Inflammatory macrophage treated with lipopolysaccharide for 4 hours (primary cell): ENCODE measurements around the gene RIN3.

Experiments used
- DNase-seq: peaks from one replicate; pipeline ENCODE4 v3.0.0-alpha.2; 2020

RIN3 gene

GRCh38 chr14:92511453-92512238, 1.9 kb upstream of the RIN3 start:
- no peak for DNase-seq

DNA sequence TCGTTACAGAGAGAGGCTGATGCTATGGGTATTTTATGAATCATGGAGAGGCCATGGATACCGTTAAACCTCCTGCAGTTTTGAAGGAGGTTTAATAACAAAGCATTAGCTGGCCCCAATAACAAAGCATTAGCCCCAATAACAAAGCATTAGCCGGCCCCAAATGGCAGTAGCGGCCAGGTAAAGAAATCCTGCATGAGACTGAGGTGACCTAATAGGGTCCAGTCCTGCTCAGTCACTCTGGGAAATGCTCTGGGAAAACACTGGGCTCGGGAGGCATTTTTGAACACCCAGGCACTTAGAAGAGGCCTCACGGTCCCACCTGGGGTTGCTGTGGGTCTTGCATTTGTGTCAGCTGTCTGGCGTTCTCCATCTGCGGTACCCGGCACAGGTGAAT, 776 bp upstream of the RIN3 start:
- no peak for DNase-seq

DNA sequence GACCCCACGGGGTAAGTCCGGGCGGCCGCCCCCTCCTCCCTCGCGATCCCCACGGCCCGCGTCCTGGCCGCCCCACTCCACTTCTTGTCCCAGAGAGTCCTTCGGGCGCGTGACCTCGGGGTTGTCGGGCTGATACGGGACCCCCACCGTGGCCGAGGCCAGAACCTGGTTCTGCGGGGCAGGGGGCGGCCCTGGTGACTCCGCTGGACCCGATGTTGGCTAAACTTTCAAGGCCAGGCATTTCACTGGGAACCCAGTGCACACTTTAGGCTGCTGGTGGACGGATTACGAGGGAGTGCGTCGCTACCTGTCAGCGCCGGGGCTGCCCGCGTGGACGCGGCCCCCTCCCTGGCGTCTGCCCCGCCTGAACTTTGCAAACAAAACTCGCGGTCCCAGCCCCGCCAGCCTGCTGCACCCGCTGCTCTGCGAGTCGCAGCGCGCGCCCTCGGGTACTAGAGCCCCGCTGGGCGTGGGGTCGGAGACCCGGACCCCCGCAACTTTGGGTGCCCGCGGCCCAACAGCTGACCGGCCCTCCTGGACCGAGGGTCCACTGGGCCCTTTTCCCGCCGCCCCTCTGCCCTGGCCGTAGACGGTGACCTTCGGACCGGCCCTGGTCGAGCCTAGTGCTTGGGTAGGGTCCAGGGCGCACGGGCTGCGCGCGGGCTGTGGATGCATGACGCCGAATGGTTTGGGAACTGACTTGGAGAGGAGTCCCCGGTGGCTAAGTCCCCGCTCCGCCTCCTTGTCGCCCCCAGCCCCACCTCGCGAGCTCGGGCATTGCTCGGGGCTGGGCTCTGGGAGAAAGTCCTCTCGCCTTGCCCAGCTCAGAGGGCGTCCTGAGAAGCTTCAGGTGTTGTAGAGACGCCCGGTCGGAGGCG, 624 bp downstream of the RIN3 start:
- no peak for DNase-seq

DNA sequence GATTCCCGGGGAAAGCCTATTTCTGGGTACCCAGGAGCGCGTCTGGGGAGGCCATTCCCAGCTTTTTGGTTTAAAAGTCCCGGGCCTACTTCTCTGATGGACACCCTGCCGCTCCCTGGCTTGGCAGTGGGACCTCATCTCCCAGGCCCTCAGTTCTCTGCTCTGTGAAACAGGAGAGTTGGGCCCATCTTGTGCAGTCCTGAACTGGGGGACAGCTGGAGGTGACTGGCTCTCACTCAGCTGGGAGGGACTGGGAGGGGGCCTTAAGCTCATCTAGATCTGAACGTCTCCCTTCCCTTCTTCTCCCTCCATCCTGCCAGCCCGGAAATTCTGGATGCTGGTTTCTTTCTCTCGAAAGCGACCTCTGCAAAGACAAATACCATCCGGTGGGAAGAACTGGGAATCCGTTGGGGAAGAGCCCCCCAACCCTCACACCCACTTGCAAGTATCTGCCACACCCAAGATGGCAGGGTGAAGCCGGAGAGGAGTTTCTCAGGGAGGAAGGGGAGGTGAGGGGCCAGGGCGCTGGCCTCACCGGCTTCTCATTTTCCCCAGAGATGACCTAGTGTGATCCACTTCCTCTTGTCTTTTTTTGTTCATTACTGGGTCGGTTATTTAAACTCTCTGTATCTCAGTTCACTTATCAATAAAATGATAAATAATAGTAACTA, 1.4 kb downstream of the RIN3 start:
- DNase-seq, result peak; percentile 48

GRCh38 chr14:92515546-92516343, 2.2 kb downstream of the RIN3 start:
- DNase-seq, result peak; percentile 66

DNA sequence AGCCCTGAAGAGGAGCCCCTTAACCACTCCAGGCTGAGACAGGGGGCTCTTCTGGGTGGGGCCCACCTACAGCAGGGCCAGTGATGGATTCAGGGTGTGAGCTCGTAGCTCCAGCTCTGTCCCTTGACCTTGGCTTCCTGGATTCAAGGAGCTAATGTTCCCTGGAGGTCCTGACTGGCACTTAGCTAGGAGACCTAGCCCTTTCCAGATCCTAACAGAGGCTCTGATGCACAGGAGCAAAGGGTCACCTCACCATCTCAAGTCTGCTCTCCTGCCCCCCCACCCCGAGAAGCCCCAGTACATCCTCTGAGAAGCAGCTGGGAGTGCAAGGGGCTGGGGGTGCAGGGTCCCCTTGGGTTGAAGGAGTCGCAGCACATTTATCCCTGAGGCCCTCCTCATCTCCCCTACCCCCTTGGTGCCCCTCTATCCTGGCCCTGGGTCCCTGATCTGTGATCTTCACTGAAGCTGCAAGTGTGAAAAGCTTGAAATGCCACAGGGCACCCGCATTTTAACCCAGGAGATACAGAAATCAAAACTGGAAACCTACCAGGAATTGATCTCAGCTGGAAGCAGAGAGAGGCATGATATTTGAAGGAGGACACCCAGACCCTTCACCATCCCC, 2.9 kb downstream of the RIN3 start:
- DNase-seq, result no peak

DNA sequence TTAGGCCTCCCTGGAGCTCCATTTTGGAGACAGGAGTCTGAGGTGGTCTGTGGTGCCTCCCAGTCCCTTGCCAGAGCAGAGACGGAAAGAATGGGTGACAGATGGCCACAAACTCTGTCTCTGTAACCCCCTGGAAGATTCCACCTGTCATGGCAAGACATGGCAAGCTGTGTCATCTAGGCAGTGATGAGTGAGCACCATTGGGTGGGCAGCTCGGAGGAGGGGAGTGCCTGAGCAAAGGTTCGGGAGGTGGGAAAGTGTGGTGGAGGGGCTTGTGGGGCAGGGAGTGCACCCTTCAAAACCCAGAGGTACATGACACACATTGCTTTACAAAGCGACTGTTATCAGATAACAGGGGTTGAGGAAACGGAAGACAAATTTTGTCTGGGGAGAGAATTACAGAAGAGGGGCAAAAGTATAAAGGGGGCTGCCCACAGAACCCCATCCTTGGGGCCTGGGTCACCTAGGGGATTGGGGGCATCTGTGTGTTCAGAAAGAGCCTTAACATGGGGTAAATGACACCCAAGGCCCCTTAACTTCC, 3.5 kb downstream of the RIN3 start:
- no peak for DNase-seq

- no peak for DNase-seq
Observed at GRCh38 chr14:92517761-92518160, 4.2 kb downstream of the RIN3 start.

DNA sequence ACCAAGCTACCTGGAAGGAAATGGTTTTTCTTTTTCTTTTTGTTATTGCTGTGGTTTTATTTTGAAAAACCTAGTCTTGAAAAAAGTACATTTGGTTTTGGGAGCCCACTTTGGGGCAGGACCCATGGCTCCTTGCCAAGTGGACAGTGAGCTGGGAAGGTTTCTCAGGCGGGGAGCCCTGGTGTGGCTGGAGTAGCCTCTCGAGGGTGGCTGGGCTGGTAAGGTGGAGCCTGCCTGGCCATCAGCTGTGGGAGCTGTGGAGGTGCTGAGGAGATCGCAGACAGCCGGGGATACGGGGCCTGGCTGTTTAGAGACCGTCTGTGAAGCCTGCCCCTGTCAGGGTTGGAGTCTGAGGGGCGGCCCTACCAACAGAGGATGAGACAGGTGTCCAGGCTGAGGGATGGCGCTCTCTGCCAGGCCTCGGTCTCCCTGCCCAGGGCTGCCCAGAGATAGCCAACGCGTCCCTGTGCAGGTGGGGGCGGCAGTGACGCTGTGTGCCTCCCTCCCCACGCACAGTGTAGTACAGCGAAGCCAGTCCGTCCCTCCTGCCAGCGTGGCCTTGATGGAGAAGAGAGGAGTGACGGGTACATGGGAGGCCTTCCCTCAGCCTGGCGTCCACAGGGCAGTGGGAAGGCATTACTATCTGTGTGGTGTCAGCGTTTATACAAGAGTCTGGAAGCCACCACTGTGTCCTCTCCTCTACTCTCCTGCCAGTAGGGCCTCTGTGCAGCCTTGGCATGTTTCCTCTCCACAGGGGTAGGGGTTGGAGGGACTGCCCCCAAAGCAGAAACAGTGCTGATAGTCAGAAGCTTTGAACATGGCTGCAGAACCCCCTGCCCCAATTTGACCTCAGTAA, 5.9 kb downstream of the RIN3 start:
- no peak for DNase-seq

DNA sequence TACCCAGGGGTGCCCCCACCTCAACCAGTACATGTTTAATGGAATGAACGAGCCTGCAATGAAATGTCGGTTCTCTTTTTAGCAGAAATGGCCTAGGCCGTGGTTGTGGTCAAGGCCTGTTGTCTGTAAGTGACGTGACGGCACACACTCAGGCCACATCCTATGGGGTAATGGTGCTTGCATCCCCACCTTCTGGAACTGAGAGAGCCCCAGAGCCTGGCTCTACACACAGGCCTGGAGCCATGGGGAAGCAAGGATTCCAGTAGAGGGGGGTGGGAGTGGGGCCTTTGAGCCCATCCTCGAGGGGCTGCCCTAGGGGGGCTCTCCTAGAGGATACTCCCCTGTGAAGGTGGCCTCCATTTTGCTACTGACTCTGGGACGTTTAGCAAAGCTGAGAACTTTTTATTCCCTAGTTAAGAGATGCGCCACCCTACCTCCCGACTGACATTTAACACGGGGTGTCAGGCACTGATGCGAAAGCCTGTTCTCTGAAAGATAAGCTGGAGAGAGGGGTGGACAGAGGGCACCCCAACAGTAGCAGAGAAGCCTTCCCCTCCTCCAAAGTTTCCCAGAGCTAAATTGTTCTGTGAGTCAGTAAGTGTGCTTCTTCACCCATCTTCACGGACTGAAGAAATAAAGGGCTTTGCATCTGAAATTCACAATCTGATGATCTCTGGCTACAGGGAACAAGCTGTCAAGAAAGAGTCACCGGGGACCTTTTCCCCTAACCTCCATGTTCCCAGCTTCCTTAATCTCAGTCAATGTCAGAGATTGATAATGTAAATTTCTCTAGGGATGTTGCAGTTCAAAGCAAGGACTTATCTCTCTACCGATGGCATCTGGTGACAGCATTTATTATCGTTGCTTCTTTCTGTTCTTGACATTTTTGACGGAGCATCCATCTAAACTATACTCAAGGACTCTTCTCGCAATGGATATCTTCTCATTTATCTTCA, 6.8 kb downstream of the RIN3 start:
- peak; percentile 73 for DNase-seq

GRCh38 chr14:92521058-92521415, 7.5 kb downstream of the RIN3 start:
- no peak for DNase-seq

DNA sequence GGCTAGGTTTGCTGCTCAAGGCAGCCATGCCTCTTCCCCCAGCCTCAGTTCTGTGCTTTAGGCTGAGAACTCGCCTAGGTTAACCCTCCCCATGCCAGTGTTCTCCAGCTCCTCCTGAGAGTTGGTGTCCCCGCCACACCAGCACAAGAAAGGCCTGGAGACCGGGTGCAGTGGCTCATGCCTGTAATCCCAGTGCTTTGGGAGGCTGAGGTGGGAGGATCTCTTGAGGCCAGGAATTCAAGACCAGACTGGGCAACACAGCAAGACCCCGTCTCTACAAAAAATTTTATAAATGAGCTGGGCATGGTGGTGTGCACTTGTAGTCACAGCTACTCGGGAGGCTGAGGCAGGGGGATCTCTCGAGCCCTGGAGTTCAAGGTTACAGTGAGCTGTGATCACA, 10.2 kb downstream of the RIN3 start:
- DNase-seq, result no peak

DNA sequence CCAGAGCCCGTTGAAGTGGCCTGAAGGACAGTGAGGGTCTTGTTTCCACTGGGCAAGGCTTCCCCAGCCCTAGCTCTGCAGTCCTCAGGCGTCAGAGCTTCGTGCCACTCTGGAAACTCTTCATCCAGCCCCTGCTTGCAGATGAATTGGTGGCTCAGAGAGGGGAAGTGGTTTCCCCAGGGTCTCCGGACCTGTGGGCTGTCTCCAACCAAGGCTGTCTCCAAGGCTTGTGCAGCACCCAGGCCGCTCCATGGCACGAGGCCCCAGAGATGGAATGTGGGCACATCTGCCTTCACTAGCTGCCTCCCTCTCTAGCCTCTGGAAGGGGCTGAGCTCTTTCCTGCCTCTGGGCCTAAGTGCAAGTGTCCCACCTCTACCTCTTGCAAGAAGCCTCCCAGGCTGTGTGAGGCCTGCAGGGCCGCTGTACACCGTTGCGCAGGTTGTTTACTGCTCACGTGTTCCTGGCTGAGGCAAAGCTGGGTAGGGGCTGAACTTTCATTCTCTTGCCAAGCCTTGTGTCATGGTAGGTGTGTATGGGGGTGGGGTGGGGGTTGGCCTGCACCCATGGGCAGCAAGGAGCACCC, 11.1 kb downstream of the RIN3 start:
- no peak for DNase-seq

DNA sequence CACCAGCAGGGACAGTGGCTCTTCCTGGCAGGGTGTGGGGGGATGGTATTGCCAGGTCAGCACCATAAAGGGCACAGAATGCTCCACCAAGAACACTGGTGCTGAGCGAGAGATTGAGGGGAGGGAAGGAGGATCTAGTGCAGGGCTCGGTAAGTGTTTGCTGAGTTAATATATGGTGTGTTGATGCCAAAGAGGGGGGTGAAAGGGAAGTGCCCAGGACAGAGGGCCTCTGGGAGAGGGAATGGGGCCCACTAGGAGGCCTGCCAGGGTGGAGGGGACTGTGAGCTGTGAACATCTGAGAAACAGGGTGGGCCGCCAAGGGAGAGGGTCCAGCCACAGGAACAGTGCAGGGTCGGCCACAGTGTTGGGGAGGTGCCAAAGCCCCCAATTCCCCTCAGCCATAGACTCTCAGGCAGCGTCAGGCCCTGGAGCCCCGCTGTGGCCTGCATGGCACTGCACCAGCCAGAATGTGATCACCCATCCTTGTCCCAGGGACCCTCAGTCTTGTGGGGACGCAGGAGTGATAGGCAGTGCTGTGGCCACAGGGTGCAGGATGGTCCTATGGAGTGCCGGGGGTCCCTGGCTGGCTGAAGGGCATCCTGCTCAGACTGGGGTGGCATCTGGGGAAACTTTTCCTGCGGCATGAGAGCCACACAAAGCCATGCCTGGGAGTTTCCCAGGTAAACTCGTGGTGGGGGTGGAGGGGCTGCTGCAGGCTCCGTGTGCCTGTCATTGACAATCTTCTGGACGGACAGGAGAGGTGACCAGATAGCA, 11.9 kb downstream of the RIN3 start:
- no peak for DNase-seq

DNA sequence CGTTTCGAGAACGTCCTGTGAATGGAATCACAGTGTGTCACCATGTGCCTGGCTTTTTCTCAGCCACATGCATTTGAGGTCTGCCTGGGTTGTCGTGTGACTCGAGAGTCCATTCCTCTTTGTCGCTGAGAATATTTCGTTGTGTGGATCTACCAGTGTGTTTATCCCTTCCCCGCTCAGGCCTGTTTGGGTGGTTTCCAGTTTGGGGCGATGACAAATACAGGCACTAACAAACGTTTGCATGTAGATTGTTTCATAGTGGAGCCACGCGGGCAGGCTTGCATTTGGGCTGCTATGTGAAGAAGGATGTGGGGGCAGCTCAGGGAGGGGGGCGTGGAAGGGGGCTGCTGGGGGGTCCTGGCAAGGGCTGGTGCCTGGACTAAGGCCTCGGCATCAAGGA, 14.1 kb downstream of the RIN3 start:
- peak; percentile 26 for DNase-seq

GRCh38 chr14:92528486-92529100, 15.0 kb downstream of the RIN3 start:
- DNase-seq, result no peak

DNA sequence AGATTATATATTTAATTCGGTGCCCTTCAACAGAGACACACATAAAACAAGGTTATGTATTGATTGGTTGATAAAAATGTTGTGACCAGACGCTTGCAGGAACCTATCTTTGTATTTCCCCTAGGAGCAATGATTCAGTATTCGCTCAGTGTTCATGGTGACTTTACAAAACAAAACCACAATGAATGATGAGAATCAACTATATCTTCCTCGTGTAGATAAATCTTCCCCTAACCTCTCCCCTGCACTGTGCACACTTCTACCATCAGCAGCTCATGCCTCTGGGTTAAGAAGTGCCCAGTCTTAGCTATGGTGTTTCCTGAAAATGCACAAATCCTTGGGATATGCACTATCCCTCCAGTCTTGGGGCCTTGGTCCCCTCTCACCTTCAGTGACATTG, 16.3 kb downstream of the RIN3 start:
- DNase-seq, result peak; percentile 80
